C4-2B (cell line): ENCODE measurements around the gene CEP57L1.

Experiments
- CTCF ChIP-seq: fragments of 450-650 bp; conservative IDR thresholded peaks from 2 replicates; pipeline ENCODE4 v1.5.1; 2017; ENCODE audit warnings: mild to moderate bottlenecking
- ZFX ChIP-seq: fragments of 450-650 bp; IDR thresholded peaks from 2 replicates; pipeline ENCODE4 v1.6.1; 2017

- no peak for TF ChIP-seq CTCF
- TF ChIP-seq ZFX: no peak
These were observed 43.8 kb upstream of the CEP57L1 start for GRCh38 chr6:109051301-109052017.
